ENCODE measurements around the gene DOCK7.

The DOCK7 gene, protein sequence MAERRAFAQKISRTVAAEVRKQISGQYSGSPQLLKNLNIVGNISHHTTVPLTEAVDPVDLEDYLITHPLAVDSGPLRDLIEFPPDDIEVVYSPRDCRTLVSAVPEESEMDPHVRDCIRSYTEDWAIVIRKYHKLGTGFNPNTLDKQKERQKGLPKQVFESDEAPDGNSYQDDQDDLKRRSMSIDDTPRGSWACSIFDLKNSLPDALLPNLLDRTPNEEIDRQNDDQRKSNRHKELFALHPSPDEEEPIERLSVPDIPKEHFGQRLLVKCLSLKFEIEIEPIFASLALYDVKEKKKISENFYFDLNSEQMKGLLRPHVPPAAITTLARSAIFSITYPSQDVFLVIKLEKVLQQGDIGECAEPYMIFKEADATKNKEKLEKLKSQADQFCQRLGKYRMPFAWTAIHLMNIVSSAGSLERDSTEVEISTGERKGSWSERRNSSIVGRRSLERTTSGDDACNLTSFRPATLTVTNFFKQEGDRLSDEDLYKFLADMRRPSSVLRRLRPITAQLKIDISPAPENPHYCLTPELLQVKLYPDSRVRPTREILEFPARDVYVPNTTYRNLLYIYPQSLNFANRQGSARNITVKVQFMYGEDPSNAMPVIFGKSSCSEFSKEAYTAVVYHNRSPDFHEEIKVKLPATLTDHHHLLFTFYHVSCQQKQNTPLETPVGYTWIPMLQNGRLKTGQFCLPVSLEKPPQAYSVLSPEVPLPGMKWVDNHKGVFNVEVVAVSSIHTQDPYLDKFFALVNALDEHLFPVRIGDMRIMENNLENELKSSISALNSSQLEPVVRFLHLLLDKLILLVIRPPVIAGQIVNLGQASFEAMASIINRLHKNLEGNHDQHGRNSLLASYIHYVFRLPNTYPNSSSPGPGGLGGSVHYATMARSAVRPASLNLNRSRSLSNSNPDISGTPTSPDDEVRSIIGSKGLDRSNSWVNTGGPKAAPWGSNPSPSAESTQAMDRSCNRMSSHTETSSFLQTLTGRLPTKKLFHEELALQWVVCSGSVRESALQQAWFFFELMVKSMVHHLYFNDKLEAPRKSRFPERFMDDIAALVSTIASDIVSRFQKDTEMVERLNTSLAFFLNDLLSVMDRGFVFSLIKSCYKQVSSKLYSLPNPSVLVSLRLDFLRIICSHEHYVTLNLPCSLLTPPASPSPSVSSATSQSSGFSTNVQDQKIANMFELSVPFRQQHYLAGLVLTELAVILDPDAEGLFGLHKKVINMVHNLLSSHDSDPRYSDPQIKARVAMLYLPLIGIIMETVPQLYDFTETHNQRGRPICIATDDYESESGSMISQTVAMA (N-terminal part only)

DNA sequence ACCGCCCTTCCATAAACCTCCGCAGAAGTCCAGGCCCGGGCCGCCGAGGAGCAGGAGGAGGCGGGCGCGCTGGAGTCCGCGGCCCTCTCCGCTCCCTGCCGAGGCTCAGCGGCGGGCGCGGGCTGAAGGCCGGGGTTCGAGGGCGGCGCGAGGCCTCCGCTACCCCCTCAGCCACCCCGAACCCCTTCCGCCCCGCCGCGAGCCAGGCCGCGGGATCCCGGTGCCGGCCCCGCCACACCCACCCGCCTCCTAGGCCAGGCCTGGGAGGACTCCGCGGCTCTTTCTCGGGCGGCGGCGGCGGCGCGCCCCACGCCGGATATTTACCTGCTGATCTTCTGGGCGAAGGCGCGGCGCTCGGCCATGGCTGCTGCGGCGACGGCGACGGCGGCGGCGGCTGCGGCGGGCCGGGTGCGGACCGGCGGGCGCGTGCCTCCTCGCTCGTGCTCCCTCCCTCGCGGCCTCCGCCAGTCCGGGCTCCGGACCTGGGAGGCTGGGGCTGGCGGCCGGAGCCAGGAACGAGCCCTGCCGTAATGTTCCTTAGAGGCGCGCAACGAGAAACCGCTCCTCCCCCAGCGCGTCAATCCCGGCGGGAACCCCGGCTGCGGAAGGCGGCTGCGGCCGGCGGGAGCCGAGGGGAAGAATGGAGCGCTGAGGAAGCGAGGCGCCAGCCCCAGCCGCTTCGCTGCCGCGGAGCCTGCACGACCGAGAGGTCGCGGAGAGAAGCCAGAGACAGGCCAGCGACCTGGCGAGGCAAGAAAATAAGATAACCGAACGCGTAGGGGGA lies at the start of gene DOCK7:
Gene DOCK7 (minus strand): TSS at position 484 of the 784 bp plus-strand sequence. CDS start 122 bp downstream, at position 362.
- peak within 1 kb of the TSS; percentile 78 for H3K27ac ChIP-seq (ENCODE audit: low read depth, low read length)
- peaks cover 20% of the 10 kb centered on the region for H3K4me1 ChIP-seq (ENCODE audit: control insufficient read depth, insufficient read depth, low read length)

DNA sequence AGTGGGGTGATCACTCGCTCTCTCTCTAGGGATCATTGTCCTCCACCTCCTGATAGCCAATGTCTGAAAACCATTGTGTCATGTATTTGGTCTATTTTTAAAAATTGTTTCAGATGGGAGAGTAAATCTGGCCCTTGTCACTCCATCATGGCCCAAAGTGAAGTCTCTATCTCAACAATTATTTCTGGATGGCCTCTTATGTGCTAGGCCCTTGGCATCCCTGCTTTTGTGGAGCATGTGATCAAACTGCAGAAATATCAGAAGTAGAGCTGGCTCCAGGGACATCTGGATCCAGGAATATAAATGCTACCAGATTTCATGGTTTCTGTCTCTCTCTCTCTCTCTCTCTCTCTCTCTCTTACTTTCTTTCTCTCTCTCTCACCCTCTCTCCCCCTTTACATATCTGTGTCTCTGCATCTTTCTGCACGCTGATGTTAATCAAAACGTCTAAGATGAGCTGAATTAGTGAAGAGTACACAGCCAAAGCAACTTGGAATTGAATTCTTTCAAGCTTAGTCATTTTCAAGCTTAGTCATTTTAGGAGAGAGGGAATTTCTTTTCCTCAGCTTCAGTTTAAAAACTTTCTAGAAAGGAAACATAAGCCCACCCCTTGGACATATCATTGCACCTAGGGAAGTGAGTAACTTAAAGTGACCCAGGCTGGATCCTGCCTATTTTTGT lies 47.4 kb upstream of the DOCK7 start:
- no peak overlapping the region for H3K9ac ChIP-seq (ENCODE audit: low read length)
- H3K27me3 ChIP-seq (ENCODE audit: control insufficient read depth, insufficient read depth, low read length): no peaks in the 10 kb centered on the region
- no peaks in the 10 kb centered on the region for H3K9me3 ChIP-seq (ENCODE audit: control insufficient read depth, insufficient read depth, low read depth, low read length)
- no peaks in the 10 kb centered on the region for H3K36me3 ChIP-seq (ENCODE audit: control insufficient read depth, insufficient read depth, low read length)
- peaks cover 5% of the 10 kb centered on the region; the same call in 1 of the 2 replicates for H3K4me1 ChIP-seq (ENCODE audit: control insufficient read depth, insufficient read depth, low read length)
- H3K4me3 ChIP-seq (ENCODE audit: low read depth, low read length): no peak overlapping the region
- no peak overlapping the region for H3K27ac ChIP-seq (ENCODE audit: low read depth, low read length)

More for the DNA sequence above, at the start of gene DOCK7:
- H3K4me3 ChIP-seq (ENCODE audit: low read depth, low read length): peak within 1 kb of the TSS; percentile 100
- H3K9ac ChIP-seq (ENCODE audit: low read length): peak within 1 kb of the TSS; percentile 92
- H3K9me3 ChIP-seq (ENCODE audit: control insufficient read depth, insufficient read depth, low read depth, low read length): no peaks in the 10 kb centered on the region
- no peaks in the 10 kb centered on the region for H3K27me3 ChIP-seq (ENCODE audit: control insufficient read depth, insufficient read depth, low read length)
- H3K36me3 ChIP-seq (ENCODE audit: control insufficient read depth, insufficient read depth, low read length): no peaks in the 10 kb centered on the region

DNA sequence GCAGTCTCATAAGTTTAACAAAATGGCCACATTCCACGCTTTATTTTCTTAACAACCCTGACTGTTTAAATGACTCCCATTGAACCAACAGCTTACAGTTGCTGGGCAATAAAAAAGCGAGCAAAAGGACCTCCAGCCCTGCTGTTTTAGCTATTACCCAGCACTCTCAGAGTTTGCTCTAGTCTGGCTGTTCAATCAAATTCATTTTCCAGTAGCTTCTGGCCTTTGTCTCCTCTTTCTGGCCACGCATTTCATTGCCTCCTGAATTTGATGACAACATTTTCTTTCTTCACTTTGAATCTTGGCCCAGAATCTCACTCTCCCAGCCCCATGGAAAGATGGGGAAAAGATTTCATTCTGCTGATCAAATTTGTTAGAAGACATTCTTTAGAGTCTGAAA lies 44.1 kb upstream of the DOCK7 start:
- Histone ChIP-seq H3K4me3 (ENCODE audit: low read depth, low read length) (no peak overlapping the region), H3K9ac (ENCODE audit: low read length) (no peak overlapping the region), H3K36me3 (ENCODE audit: control insufficient read depth, insufficient read depth, low read length) (no peaks in the 10 kb centered on the region), H3K27me3 (ENCODE audit: control insufficient read depth, insufficient read depth, low read length) (no peaks in the 10 kb centered on the region), H3K4me1 (ENCODE audit: control insufficient read depth, insufficient read depth, low read length) (peaks cover 5% of the 10 kb centered on the region; the same call in 1 of the 2 replicates), H3K9me3 (ENCODE audit: control insufficient read depth, insufficient read depth, low read depth, low read length) (no peaks in the 10 kb centered on the region), H3K27ac (ENCODE audit: low read depth, low read length) (no peak overlapping the region)

DNA sequence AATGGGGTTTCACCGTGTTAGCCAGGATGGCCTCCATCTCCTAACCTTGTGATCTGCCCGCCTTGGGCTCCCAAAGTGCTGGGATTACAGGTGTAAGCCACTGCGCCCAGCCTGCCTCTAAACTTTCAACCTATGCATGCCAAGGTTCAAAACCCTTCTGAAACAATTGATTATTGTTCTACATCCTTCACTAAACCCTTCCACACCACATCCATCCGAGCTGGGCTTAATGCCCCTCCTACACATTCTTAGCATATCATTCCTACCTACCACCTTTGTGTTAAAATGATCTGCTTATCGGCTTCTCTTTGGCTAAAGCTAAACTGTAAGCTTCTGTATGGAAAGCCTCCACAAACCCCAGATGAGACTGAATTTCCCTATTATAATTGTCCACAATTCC lies 40.8 kb upstream of the DOCK7 start:
- no peak overlapping the region for H3K9ac ChIP-seq (ENCODE audit: low read length)
- H3K27ac ChIP-seq (ENCODE audit: low read depth, low read length): no peak overlapping the region
- H3K27me3 ChIP-seq (ENCODE audit: control insufficient read depth, insufficient read depth, low read length): no peaks in the 10 kb centered on the region
- no peaks in the 10 kb centered on the region for H3K9me3 ChIP-seq (ENCODE audit: control insufficient read depth, insufficient read depth, low read depth, low read length)
- peaks cover 7% of the 10 kb centered on the region; the same call in 1 of the 2 replicates for H3K4me1 ChIP-seq (ENCODE audit: control insufficient read depth, insufficient read depth, low read length)
- no peak overlapping the region for H3K4me3 ChIP-seq (ENCODE audit: low read depth, low read length)
- no peaks in the 10 kb centered on the region for H3K36me3 ChIP-seq (ENCODE audit: control insufficient read depth, insufficient read depth, low read length)

DNA sequence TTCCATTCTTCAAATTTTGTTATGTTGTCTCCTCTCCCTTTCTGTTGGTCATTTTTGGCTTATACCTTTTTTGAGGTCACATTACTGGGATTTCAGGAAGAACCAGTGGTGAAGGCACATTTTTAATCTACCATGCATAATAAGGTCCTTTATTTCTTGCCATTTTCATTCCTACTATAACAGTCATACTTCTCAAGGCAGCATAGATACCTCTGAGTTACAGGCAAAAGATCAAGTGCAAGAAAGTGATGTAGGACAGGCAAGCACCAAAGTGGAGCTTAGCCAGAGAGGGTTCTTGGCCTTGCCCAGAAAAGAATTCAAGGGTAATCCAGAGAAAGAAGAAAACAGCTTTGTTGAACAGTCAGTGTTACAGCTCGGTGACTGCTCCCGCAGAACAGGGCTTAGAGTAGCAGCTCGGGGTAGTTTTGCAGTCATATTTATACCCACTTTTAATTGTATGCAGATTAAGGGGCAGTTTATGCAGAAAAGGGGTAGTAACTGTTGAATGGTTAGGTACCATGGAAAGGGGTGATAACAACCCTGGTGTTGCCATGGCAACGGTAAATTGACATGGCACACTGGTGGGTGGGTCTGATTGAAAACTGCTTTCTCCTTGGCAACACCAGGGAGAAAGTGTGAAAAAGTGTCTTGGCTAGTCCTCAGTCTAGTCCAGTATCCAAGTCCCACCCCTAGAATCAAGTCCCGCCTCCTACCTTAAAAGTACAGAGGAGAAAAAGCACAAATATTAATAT lies 39.6 kb upstream of the DOCK7 start:
- no peak overlapping the region for H3K9ac ChIP-seq (ENCODE audit: low read length)
- H3K4me3 ChIP-seq (ENCODE audit: low read depth, low read length): no peak overlapping the region
- H3K4me1 ChIP-seq (ENCODE audit: control insufficient read depth, insufficient read depth, low read length): peaks cover 7% of the 10 kb centered on the region; the same call in 1 of the 2 replicates
- no peaks in the 10 kb centered on the region for H3K27me3 ChIP-seq (ENCODE audit: control insufficient read depth, insufficient read depth, low read length)
- no peaks in the 10 kb centered on the region for H3K9me3 ChIP-seq (ENCODE audit: control insufficient read depth, insufficient read depth, low read depth, low read length)
- no peaks in the 10 kb centered on the region for H3K36me3 ChIP-seq (ENCODE audit: control insufficient read depth, insufficient read depth, low read length)
- no peak overlapping the region for H3K27ac ChIP-seq (ENCODE audit: low read depth, low read length)

DNA sequence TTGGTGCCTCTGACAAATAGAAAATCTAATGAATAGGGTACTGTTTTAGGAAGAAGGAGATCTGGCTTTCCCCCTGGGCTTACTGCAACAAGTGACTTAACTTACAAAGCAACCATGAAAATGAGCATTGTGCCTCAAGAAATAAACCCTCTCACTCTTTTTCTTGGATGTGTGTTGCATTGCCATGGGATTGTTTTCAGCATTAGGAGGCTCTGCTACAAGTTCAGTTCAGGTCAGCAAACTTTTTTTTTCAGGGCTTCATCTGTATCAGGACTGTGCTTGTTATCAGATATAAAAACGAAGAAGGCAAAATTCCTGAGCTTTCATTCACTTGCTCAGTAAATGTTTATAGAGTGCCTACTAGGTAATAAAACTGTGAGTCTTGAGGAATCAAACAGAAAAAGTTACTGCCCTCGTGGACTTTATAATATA lies 37.8 kb upstream of the DOCK7 start:
- H3K27me3 ChIP-seq (ENCODE audit: control insufficient read depth, insufficient read depth, low read length): no peaks in the 10 kb centered on the region
- peaks cover 10% of the 10 kb centered on the region for H3K4me1 ChIP-seq (ENCODE audit: control insufficient read depth, insufficient read depth, low read length)
- H3K36me3 ChIP-seq (ENCODE audit: control insufficient read depth, insufficient read depth, low read length): no peaks in the 10 kb centered on the region
- no peaks in the 10 kb centered on the region for H3K9me3 ChIP-seq (ENCODE audit: control insufficient read depth, insufficient read depth, low read depth, low read length)
- H3K9ac ChIP-seq (ENCODE audit: low read length): no peak overlapping the region
- no peak overlapping the region for H3K27ac ChIP-seq (ENCODE audit: low read depth, low read length)
- H3K4me3 ChIP-seq (ENCODE audit: low read depth, low read length): no peak overlapping the region

DNA sequence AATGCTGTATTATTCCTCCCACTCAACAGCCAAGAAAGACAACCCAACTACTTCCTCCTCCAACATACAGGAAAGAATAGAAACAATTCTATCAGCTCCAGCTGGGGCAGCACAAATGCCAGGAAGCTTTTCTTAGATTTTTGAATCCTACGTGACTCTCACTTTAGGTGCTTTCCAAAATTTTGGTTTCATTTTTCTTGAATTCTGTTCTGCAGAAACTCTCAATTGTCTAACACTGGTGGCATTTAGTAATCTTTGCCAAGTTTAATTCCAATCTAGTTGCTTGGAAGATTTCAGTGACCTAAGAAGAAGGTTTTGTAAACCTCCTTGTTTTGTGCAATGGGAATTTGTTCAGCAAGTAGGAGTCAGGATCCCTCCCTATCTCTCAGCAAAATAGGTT lies 37.1 kb upstream of the DOCK7 start:
- peaks cover 13% of the 10 kb centered on the region for H3K4me1 ChIP-seq (ENCODE audit: control insufficient read depth, insufficient read depth, low read length)
- no peak overlapping the region for H3K27ac ChIP-seq (ENCODE audit: low read depth, low read length)
- no peaks in the 10 kb centered on the region for H3K36me3 ChIP-seq (ENCODE audit: control insufficient read depth, insufficient read depth, low read length)
- H3K4me3 ChIP-seq (ENCODE audit: low read depth, low read length): no peak overlapping the region
- H3K27me3 ChIP-seq (ENCODE audit: control insufficient read depth, insufficient read depth, low read length): no peaks in the 10 kb centered on the region
- H3K9me3 ChIP-seq (ENCODE audit: control insufficient read depth, insufficient read depth, low read depth, low read length): no peaks in the 10 kb centered on the region
- H3K9ac ChIP-seq (ENCODE audit: low read length): no peak overlapping the region

DNA sequence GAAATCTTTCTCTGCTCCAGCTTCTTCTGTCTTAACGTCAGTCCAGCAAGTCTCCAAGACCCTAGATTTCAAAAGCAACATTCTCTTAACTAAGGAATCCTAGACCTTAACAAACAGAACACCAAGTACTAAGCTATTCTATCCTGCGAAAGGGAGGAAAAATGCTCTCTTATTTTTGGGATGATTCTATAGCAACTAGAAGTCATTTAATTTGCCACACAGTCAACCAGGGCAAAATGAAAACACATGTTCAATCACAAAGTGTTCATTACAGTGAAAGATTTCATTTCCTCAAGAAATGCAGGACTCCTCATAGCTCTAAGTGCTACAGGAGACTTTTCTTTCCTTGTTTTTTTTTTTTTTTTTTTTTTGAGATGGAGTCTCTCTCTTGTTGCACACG lies 36.2 kb upstream of the DOCK7 start:
- H3K4me3 ChIP-seq (ENCODE audit: low read depth, low read length): no peak overlapping the region
- H3K9ac ChIP-seq (ENCODE audit: low read length): no peak overlapping the region
- peaks cover 13% of the 10 kb centered on the region for H3K4me1 ChIP-seq (ENCODE audit: control insufficient read depth, insufficient read depth, low read length)
- no peaks in the 10 kb centered on the region for H3K36me3 ChIP-seq (ENCODE audit: control insufficient read depth, insufficient read depth, low read length)
- H3K27me3 ChIP-seq (ENCODE audit: control insufficient read depth, insufficient read depth, low read length): no peaks in the 10 kb centered on the region
- no peaks in the 10 kb centered on the region for H3K9me3 ChIP-seq (ENCODE audit: control insufficient read depth, insufficient read depth, low read depth, low read length)
- no peak overlapping the region for H3K27ac ChIP-seq (ENCODE audit: low read depth, low read length)

DNA sequence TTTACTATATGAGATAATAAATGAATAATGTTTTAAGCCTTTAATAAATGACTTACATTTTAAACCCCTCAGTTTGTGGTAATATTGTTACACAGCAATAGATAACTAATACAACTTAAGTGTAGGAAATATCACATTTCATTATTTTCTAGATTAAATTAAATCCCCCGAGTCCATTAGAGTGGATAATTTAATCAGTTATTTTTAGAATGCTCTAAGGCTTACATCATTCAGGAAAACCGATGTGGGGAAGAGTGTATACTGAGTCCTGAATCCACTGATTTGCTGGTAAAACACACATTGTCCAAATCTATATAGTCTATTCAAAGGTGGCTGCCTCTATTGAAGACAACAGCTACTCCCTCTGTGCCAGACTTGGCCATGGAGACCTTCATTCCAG lies 35.7 kb upstream of the DOCK7 start:
- Histone ChIP-seq H3K4me1 (ENCODE audit: control insufficient read depth, insufficient read depth, low read length) (peaks cover 13% of the 10 kb centered on the region), H3K36me3 (ENCODE audit: control insufficient read depth, insufficient read depth, low read length) (no peaks in the 10 kb centered on the region), H3K9me3 (ENCODE audit: control insufficient read depth, insufficient read depth, low read depth, low read length) (no peaks in the 10 kb centered on the region), H3K4me3 (ENCODE audit: low read depth, low read length) (no peak overlapping the region), H3K27ac (ENCODE audit: low read depth, low read length) (no peak overlapping the region), H3K9ac (ENCODE audit: low read length) (no peak overlapping the region), H3K27me3 (ENCODE audit: control insufficient read depth, insufficient read depth, low read length) (no peaks in the 10 kb centered on the region)

All from HUES6 (cell line).